ENCODE measurements around the gene AGPAT3. TPM values are rescaled to one million over a fixed set of nuclear protein-coding genes. Genes with fewer than 3 reads are reported as not detected.

The AGPAT3 gene
- total and polyA plus RNA-seq, 10 of the 15 experiments (the other 5 are each of a cell fraction or from before 2014, with no cell fraction given), result 1.2 to 110 (median 30.8) TPM

- TF ChIP-seq ZNF24 (IDR thresholded peaks at IDR 0.05), result 0 out of 2 replicates have a peak, but pooled peaks have one; percentile 32
- TF ChIP-seq RFX5 (IDR thresholded peaks at IDR 0.05; ENCODE audit: low read depth, low read length), result no peak
- peak; percentile 80 for TF ChIP-seq POLR2A (IDR thresholded peaks at IDR 0.05; ENCODE audit: low read depth, low read length)
- TF ChIP-seq JUND (IDR thresholded peaks at IDR 0.05; ENCODE audit: low read depth, low read length), result peak; percentile 68; the same call in 1 of the 2 replicates
- peak; percentile 10; the same call in 1 of the 2 replicates for TF ChIP-seq YY1 (IDR thresholded peaks at IDR 0.05; ENCODE audit: low read depth, low read length)
- 0 out of 2 replicates have a peak, but pooled peaks have one; percentile 13 for TF ChIP-seq NR2F1 (conservative IDR thresholded peaks at IDR 0.05)
- TF ChIP-seq, protein P1, sequence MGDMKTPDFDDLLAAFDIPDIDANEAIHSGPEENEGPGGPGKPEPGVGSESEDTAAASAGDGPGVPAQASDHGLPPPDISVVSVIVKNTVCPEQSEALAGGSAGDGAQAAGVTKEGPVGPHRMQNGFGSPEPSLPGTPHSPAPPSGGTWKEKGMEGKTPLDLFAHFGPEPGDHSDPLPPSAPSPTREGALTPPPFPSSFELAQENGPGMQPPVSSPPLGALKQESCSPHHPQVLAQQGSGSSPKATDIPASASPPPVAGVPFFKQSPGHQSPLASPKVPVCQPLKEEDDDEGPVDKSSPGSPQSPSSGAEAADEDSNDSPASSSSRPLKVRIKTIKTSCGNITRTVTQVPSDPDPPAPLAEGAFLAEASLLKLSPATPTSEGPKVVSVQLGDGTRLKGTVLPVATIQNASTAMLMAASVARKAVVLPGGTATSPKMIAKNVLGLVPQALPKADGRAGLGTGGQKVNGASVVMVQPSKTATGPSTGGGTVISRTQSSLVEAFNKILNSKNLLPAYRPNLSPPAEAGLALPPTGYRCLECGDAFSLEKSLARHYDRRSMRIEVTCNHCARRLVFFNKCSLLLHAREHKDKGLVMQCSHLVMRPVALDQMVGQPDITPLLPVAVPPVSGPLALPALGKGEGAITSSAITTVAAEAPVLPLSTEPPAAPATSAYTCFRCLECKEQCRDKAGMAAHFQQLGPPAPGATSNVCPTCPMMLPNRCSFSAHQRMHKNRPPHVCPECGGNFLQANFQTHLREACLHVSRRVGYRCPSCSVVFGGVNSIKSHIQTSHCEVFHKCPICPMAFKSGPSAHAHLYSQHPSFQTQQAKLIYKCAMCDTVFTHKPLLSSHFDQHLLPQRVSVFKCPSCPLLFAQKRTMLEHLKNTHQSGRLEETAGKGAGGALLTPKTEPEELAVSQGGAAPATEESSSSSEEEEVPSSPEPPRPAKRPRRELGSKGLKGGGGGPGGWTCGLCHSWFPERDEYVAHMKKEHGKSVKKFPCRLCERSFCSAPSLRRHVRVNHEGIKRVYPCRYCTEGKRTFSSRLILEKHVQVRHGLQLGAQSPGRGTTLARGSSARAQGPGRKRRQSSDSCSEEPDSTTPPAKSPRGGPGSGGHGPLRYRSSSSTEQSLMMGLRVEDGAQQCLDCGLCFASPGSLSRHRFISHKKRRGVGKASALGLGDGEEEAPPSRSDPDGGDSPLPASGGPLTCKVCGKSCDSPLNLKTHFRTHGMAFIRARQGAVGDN (IDR thresholded peaks at IDR 0.05), result peak; percentile 99
- TF ChIP-seq ZNF217 (IDR thresholded peaks at IDR 0.05), result no peak
- peak; percentile 76; the same call in 1 of the 2 replicates for TF ChIP-seq CREM (IDR thresholded peaks at IDR 0.05; ENCODE audit: low read depth)
- no peak; the same call in 1 of the 2 replicates for TF ChIP-seq POLR2AphosphoS5 (IDR thresholded peaks at IDR 0.05; ENCODE audit: low read length)
- peak; percentile 71 for TF ChIP-seq EED (IDR thresholded peaks at IDR 0.05; ENCODE audit: low read depth)
- TF ChIP-seq, protein P2, sequence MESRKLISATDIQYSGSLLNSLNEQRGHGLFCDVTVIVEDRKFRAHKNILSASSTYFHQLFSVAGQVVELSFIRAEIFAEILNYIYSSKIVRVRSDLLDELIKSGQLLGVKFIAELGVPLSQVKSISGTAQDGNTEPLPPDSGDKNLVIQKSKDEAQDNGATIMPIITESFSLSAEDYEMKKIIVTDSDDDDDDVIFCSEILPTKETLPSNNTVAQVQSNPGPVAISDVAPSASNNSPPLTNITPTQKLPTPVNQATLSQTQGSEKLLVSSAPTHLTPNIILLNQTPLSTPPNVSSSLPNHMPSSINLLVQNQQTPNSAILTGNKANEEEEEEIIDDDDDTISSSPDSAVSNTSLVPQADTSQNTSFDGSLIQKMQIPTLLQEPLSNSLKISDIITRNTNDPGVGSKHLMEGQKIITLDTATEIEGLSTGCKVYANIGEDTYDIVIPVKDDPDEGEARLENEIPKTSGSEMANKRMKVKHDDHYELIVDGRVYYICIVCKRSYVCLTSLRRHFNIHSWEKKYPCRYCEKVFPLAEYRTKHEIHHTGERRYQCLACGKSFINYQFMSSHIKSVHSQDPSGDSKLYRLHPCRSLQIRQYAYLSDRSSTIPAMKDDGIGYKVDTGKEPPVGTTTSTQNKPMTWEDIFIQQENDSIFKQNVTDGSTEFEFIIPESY (IDR thresholded peaks at IDR 0.05), result 0 out of 2 replicates have a peak, but pooled peaks have one; percentile 3
- peak; percentile 43; the same call in 1 of the 2 replicates for TF ChIP-seq BCL11A (IDR thresholded peaks at IDR 0.05; ENCODE audit: low read depth, low read length)
- TF ChIP-seq SRF (IDR thresholded peaks at IDR 0.05; ENCODE audit: low read depth in 2 of 2, low read length in 2 of 2), result peak in 1 of 2 experiments; percentile 84; a peak in 2 of 4 replicates
- peak; percentile 44 for TF ChIP-seq PBX3 (IDR thresholded peaks at IDR 0.05; ENCODE audit: insufficient replicate concordance, low read depth, low read length)
- TF ChIP-seq RB1 (IDR thresholded peaks at IDR 0.05; ENCODE audit: borderline replicate concordance), result no peak
- TF ChIP-seq TCF3 (IDR thresholded peaks at IDR 0.05; ENCODE audit: borderline replicate concordance, insufficient read depth, low read depth, low read length), result peak; percentile 51; the same call in 1 of the 2 replicates
- TF ChIP-seq LARP7 (IDR thresholded peaks at IDR 0.05), result no peak
- no peak for TF ChIP-seq ASH2L (IDR thresholded peaks at IDR 0.05; ENCODE audit: borderline replicate concordance, low read depth)
- 0 out of 2 replicates have a peak, but pooled peaks have one; percentile 5 for TF ChIP-seq MLLT1 (IDR thresholded peaks at IDR 0.05)
- TF ChIP-seq MAX (IDR thresholded peaks at IDR 0.05; ENCODE audit: low read depth, low read length), result peak; percentile 95
Measured at GRCh38 chr21:43921979-43922945, 57.2 kb downstream of the AGPAT3 start (continued).
